AG04450 (cell line): ENCODE data around the gene KIF25. TPM values are rescaled to one million over a fixed set of nuclear protein-coding genes. Genes with fewer than 3 reads are reported as not detected.

Experiments
- CTCF ChIA-PET: fragments of 300-600, 350-600 bp; formaldehyde crosslinking; extraction: SDS; loops from one replicate; lab custom pipeline; 2022; ENCODE audit warnings: antibody characterized with exemption, inconsistent platforms; lab: Charles Lee
- POLR2A ChIA-PET: fragments of 350-600 bp; formaldehyde crosslinking; extraction: SDS; loops from one replicate; lab custom pipeline; 2021; ENCODE audit warnings: antibody characterized with exemption, inconsistent platforms; lab: Yijun Ruan, JAX
- DNase-seq: peaks from one replicate; pipeline ENCODE4 v3.0.0-alpha.2; 2011; ENCODE audit warnings: low read depth, low spot score
- H3K27ac ChIP-seq: one replicate; pipeline ENCODE4 v1.5.1; 2012; ENCODE audit warnings: low read depth, low read length, control low read depth
- H3K27me3 ChIP-seq: one replicate; pipeline ENCODE4 v1.6.0; 2012; ENCODE audit warnings: low read length; ENCODE audit not compliant: control insufficient read depth, insufficient read depth
- H3K4me3 ChIP-seq: 2 replicates; pipeline ENCODE4 v1.5.1; 2011; ENCODE audit warnings: mild to moderate bottlenecking, low read depth, low read length, control low read depth
- H3K9me3 ChIP-seq: 2 replicates; pipeline ENCODE4 v1.5.1; 2012; ENCODE audit warnings: low read length; ENCODE audit not compliant: control insufficient read depth, insufficient read depth
- polyA plus RNA-seq: library from polyadenylated mRNA; depleted of rRNA; stranded (reverse); fragments of >200 nt; gene quantifications from 2 replicates; pipeline ENCODE4 v1.2.3, GENCODE V29; 2011
- TF ChIP-seq, protein P1 (sequence below): IDR thresholded peaks from 2 replicates; pipeline ENCODE4 v1.5.1; 2011; ENCODE audit warnings: low read depth, low read length, control low read depth, inconsistent platforms

Gene KIF25
- polyA plus RNA-seq, 1 experiment: not detected

DNA sequence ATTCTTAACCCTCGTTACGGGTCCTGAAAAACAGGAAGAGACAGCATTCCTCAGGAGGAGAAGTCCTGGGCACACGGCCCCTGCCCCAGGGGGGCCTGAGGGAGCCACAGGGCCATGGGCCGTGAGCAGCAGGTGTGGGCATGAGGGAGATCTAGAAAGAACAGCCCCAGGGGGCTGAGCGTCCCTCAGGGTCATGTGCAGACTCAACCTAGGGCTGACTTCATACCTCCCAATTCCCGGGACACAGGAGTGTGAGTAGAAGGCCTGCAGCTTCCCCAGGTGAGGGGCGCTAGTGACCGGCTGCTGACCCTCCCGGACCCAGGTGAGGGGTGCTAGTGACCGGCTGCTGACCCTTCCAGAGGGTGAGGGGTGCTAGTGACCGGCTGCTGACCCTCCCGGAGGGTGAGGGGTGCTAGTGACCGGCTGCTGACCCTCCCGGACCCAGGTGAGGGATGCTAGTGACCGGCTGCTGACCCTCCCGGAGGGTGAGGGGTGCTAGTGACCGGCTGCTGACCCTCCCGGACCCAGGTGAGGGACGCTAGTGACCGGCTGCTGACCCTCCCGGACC lies 46.5 kb downstream of the KIF25 start:
- ChIA-PET CTCF (no interaction called here), POLR2A (no interaction called here)
- no peaks in the 10 kb centered on the region for H3K27me3 ChIP-seq
- H3K9me3 ChIP-seq: peaks cover 67% of the 10 kb centered on the region
- DNase-seq: no peak
- TF ChIP-seq, protein P1, sequence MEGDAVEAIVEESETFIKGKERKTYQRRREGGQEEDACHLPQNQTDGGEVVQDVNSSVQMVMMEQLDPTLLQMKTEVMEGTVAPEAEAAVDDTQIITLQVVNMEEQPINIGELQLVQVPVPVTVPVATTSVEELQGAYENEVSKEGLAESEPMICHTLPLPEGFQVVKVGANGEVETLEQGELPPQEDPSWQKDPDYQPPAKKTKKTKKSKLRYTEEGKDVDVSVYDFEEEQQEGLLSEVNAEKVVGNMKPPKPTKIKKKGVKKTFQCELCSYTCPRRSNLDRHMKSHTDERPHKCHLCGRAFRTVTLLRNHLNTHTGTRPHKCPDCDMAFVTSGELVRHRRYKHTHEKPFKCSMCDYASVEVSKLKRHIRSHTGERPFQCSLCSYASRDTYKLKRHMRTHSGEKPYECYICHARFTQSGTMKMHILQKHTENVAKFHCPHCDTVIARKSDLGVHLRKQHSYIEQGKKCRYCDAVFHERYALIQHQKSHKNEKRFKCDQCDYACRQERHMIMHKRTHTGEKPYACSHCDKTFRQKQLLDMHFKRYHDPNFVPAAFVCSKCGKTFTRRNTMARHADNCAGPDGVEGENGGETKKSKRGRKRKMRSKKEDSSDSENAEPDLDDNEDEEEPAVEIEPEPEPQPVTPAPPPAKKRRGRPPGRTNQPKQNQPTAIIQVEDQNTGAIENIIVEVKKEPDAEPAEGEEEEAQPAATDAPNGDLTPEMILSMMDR: no peak
- H3K27ac ChIP-seq: no peak overlapping the region
- no peak overlapping the region for H3K4me3 ChIP-seq

DNA sequence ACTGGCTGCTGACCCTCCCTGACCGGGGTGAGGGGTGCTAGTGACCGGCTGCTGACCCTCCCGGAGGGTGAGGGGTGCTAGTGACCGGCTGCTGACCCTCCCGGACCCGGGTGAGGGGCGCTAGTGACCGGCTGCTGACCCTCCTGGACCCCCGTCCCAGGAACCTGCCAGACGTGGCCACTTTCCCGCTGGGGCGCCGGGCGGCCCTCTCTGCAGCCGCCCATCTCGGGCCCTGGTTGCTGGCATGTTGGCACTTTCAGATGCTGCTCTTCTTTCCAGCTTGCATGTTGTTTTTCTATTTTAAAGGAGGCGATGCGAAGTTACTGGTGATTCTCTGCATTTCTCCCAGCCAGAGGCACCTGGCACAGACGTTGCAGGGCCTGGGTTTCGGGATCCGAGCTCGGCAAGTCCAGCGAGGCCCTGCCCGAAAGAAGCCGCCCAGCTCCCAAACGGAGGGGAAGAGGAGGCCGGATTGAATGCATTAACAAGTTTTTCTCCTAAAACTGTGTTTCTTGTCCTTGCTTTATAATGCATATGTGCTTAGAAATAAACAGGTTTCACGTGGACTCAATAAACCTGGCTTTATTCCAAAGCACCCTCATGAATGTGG lies 47.2 kb downstream of the KIF25 start:
- no peak for DNase-seq
- Histone ChIP-seq H3K27me3 (no peaks in the 10 kb centered on the region), H3K27ac (no peak overlapping the region), H3K9me3 (peaks cover 61% of the 10 kb centered on the region), H3K4me3 (no peak overlapping the region)
- TF ChIP-seq, protein P1: no peak
- POLR2A ChIA-PET: no interaction called here
- CTCF ChIA-PET: no interaction called here

DNA sequence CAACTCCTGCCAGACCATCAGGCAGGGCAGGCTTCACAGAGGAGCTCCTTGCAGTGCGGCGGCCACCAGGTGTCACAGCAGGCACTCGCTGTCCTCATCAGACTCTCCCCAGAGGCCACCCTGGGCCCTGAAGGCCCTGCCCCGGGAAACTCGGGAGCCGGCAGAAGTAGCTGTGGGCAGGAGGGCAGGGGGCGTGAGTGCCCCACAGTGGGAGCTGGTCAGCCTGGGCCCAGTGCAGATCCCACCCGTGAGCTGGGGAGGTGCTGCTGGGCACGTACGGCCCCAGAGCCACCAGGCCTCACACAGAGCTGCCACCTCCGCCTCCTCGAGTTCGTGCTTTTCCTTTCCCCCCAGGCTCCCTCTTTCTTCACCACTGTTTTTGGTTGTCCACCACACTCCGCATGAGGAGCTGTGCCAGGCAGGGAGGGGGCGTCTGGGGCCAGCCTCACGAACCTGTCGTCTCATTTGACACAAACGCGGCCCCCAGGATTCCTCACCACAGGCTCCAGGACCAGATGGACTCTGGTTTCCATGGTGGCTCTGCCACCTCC lies 47.7 kb downstream of the KIF25 start:
- Histone ChIP-seq H3K4me3 (no peak overlapping the region), H3K27me3 (no peaks in the 10 kb centered on the region), H3K27ac (no peak overlapping the region), H3K9me3 (peaks cover 60% of the 10 kb centered on the region)
- TF ChIP-seq, protein P1: no peak
- ChIA-PET CTCF (no interaction called here), POLR2A (no interaction called here)
- DNase-seq: no peak

DNA sequence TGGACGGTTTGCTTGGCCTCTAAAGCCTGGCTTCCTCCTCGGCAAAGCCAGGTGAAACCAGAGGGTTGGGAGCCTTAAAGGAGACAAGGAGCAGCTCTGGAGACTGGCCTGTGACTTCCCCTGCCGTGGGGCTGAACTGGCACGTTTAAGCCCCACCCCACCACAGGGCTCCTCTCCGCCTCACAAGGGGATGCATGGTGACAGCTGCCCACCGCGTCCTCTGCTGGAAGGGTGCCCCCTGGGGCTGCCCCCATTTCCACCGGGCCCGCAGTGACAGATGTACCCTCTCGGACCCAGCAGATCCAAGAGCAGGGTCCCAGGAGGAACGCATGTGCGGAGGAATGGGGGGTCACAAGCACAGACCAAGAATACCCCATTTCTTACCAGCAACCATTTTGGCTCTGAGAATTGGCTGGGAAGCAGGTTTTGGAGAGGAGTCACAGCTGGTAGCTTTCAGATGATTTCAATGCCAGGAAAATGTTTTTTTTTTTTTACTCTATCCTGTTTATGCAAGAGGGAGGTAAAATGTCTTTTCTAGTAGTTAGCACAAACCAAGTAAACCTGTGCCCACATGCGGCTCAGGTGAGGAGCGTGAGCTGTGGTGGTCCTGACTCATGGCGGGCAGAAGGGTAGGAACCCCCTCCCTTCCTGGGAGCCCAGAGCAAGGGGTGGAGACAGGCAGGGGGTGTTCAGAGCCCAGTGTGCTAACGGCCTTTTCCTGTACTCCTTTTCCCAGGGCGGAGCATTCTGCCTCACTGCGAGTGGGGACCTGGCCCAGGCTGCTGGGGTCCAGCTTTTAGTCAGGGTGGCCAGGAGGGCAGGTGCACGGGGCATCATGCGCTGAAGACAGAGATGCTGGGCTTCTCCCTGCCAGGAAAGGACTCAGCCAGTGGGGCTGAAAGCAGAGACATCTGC lies 48.5 kb downstream of the KIF25 start:
- Histone ChIP-seq H3K4me3 (no peak overlapping the region), H3K9me3 (peaks cover 59% of the 10 kb centered on the region), H3K27ac (no peak overlapping the region), H3K27me3 (no peaks in the 10 kb centered on the region)
- CTCF ChIA-PET: no interaction called here
- TF ChIP-seq, protein P1: no peak
- no peak for DNase-seq
- POLR2A ChIA-PET: no interaction called here
